CD4-positive, alpha-beta T cell (primary cell): Measurements from ENCODE around the gene ANO2. TPM values are rescaled to one million over a fixed set of nuclear protein-coding genes. Genes with fewer than 3 reads are reported as not detected.

Experiments
- ATAC-seq: fragments of 200-7000 bp; cut with Tn5 transposase; one replicate; pipeline ENCODE4 v1.10.0; 2022; ENCODE audit warnings: mild to moderate bottlenecking; ENCODE audit not compliant: poor library complexity
- CTCF ChIA-PET: fragments of 350-600 bp; sonication (Branson Sonifier 250); formaldehyde crosslinking; loops from one replicate; lab custom pipeline; 2021; ENCODE audit warnings: antibody characterized with exemption, inconsistent platforms; lab: Charles Lee
- POLR2A ChIA-PET: fragments of 350-600 bp; sonication (Branson Sonifier 250); formaldehyde crosslinking; loops from one replicate; lab custom pipeline; 2021; ENCODE audit warnings: antibody characterized with exemption, inconsistent platforms; lab: Charles Lee
- DNase-seq, 14 experiments: peaks; one replicate each; pipeline ENCODE4 v3.0.0-alpha.2; 2013 to 2020; ENCODE audit warnings: mixed read lengths in 2 of 14
- H3K27ac ChIP-seq, 2 donors: one replicate each; pipeline versions ENCODE4 v1.5.1 to v1.7.0; 2013; ENCODE audit warnings: low read length in 2 of 2, low read depth in 1 of 2, mild to moderate bottlenecking in 1 of 2
- H3K27me3 ChIP-seq, 2 experiments: 1 replicate in 1 of 2; 2 replicates in 1 of 2; pipeline versions ENCODE4 v1.6.1 to v1.7.0; 2013; ENCODE audit warnings: low read length in 2 of 2, control low read depth in 1 of 2, mild to moderate bottlenecking in 1 of 2, moderate library complexity in 1 of 2; ENCODE audit not compliant: insufficient read depth in 2 of 2, control insufficient read depth in 1 of 2
- H3K36me3 ChIP-seq: one replicate; pipeline ENCODE4 v1.6.1; 2013; ENCODE audit warnings: low read length, control low read depth; ENCODE audit not compliant: insufficient read depth
- H3K4me1 ChIP-seq: one replicate; pipeline ENCODE4 v1.6.1; 2013; ENCODE audit warnings: low read length, control low read depth; ENCODE audit not compliant: insufficient read depth
- H3K4me3 ChIP-seq: one replicate; pipeline ENCODE4 v1.5.1; 2013; ENCODE audit warnings: mild to moderate bottlenecking, low read length, moderate library complexity
- H3K9me3 ChIP-seq, 2 experiments: 1 replicate in 1 of 2; 2 replicates in 1 of 2; pipeline versions ENCODE4 v1.6.1 to v1.7.0; 2013; ENCODE audit warnings: low read length in 2 of 2, mild to moderate bottlenecking in 2 of 2, control low read depth in 1 of 2, moderate library complexity in 1 of 2; ENCODE audit not compliant: control insufficient read depth in 1 of 2, insufficient read depth in 1 of 2
- H3K27ac Mint-ChIP-seq: one replicate; pipeline ENCODE4 v1.8.0; 2020; ENCODE audit warnings: mixed read lengths
- H3K27me3 Mint-ChIP-seq: one replicate; pipeline ENCODE4 v1.8.0; 2021; ENCODE audit warnings: mixed read lengths
- H3K36me3 Mint-ChIP-seq: one replicate; pipeline ENCODE4 v1.8.0; 2021; ENCODE audit warnings: low read depth, mixed read lengths
- H3K4me1 Mint-ChIP-seq: one replicate; pipeline ENCODE4 v1.8.0; 2021; ENCODE audit warnings: low read depth, mixed read lengths
- H3K4me3 Mint-ChIP-seq: one replicate; pipeline ENCODE4 v1.8.0; 2020; ENCODE audit warnings: mild to moderate bottlenecking, mixed read lengths
- H3K9me3 Mint-ChIP-seq: one replicate; pipeline ENCODE4 v1.8.0; 2020; ENCODE audit warnings: mixed read lengths
- intact Hi-C, 2 experiments: fragments of 100-400 bp; cut with DNase I in 1 of 2; cut with micrococcal nuclease in 1 of 2; formaldehyde crosslinking; loops; one replicate each; pipeline versions ENCODE4 v1.15.1 to v1.9.0; 2023 to 2025; cut with DNase I, micrococcal nuclease
- total RNA-seq, 174 experiments: library from RNA in 2 of 174; stranded (reverse) in 2 of 174; gene quantifications; one replicate each; pipeline ENCODE4 v1.2.3 and lab custom pipeline; 2021 to 2026
- TF ChIP-seq, protein P1 (sequence below): fragments of 200-600 bp; IDR thresholded peaks from one replicate; pipeline ENCODE4 v1.8.0; 2022; ENCODE audit warnings: antibody characterized with exemption, mild to moderate bottlenecking

The ANO2 gene
- total RNA-seq, 2 experiments from 2014 or later = not detected

DNA sequence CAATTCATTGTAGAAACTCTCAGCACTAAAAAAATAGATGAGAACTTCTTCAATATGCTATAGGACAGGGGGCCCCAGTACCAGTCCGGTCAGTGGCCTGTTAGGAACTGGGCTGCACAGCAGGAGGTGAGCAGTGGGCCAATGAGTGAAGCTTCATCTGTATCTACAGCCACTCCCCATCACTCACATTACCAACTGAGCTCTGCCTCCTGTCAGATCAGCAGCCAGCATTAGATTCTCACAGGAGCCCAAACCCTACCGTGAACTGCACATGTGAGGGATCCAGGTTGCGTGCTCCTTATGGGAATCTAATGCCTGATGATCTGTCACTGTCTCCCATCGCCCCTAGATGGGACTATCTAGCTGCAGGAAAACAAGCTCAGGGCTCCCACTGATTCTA is 15.7 kb upstream of the ANO2 start:
- intact Hi-C loops = no loop called here
- TF ChIP-seq, protein P1, sequence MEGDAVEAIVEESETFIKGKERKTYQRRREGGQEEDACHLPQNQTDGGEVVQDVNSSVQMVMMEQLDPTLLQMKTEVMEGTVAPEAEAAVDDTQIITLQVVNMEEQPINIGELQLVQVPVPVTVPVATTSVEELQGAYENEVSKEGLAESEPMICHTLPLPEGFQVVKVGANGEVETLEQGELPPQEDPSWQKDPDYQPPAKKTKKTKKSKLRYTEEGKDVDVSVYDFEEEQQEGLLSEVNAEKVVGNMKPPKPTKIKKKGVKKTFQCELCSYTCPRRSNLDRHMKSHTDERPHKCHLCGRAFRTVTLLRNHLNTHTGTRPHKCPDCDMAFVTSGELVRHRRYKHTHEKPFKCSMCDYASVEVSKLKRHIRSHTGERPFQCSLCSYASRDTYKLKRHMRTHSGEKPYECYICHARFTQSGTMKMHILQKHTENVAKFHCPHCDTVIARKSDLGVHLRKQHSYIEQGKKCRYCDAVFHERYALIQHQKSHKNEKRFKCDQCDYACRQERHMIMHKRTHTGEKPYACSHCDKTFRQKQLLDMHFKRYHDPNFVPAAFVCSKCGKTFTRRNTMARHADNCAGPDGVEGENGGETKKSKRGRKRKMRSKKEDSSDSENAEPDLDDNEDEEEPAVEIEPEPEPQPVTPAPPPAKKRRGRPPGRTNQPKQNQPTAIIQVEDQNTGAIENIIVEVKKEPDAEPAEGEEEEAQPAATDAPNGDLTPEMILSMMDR = no peak
- H3K4me3 Mint-ChIP-seq = no peak overlapping the region
- H3K36me3 ChIP-seq = no peaks in the 10 kb centered on the region
- POLR2A ChIA-PET = no interaction called here
- no peak overlapping the region for H3K4me3 ChIP-seq
- no peak for DNase-seq
- H3K9me3 Mint-ChIP-seq = no peaks in the 10 kb centered on the region
- H3K27me3 Mint-ChIP-seq = peaks cover 1% of the 10 kb centered on the region
- ATAC-seq = no peak
- no peaks in the 10 kb centered on the region for H3K4me1 Mint-ChIP-seq
- no peak overlapping the region for H3K27ac Mint-ChIP-seq
- peaks cover 0 to 3% of the 10 kb centered on the region in 2 experiments for H3K27me3 ChIP-seq
- H3K4me1 ChIP-seq = no peaks in the 10 kb centered on the region
- no peak overlapping the region for H3K27ac ChIP-seq
- CTCF ChIA-PET = no interaction called here
- H3K9me3 ChIP-seq = no peaks in the 10 kb centered on the region
- no peaks in the 10 kb centered on the region for H3K36me3 Mint-ChIP-seq

DNA sequence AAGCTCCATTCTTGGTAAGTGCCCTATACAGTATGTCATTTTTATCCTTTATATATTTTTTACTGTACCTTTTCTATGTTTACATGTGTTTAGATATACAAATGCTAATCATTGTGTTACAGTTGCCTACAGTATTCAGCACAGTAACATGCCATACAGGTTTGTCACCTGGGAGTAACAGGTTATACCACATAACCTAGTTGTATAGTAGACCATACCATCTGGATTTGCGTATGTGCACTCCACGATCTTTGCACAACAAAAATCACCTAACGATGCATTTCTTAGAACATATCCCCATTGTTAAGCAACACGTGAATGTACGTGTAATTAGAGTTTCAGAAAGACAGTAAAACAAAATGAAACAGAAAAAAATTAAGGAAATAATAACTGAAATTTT is 11.9 kb upstream of the ANO2 start:
- no peak for DNase-seq
- H3K4me1 Mint-ChIP-seq = no peaks in the 10 kb centered on the region
- POLR2A ChIA-PET = no interaction called here

GRCh38 chr12:5954661-5955060 is 9.6 kb upstream of the ANO2 start:
- Histone ChIP-seq H3K36me3 (no peaks in the 10 kb centered on the region), H3K4me1 (no peaks in the 10 kb centered on the region), H3K4me3 (no peak overlapping the region), H3K9me3 (no peaks in the 10 kb centered on the region), H3K27me3 (peaks cover 10 to 14% of the 10 kb centered on the region in 2 experiments), H3K27ac (no peak overlapping the region)
- TF ChIP-seq, protein P1 = no peak
- H3K36me3 Mint-ChIP-seq = no peaks in the 10 kb centered on the region
- POLR2A ChIA-PET = no interaction called here
- DNase-seq = no peak
- no peaks in the 10 kb centered on the region for H3K9me3 Mint-ChIP-seq
- no peak for ATAC-seq
- no peak overlapping the region for H3K4me3 Mint-ChIP-seq
- CTCF ChIA-PET = no interaction called here
- peaks cover 58% of the 10 kb centered on the region for H3K27me3 Mint-ChIP-seq
- intact Hi-C loops = no loop called here
- no peak overlapping the region for H3K27ac Mint-ChIP-seq
- H3K4me1 Mint-ChIP-seq = no peaks in the 10 kb centered on the region

More for the DNA sequence above, 11.9 kb upstream of the ANO2 start:
- Histone ChIP-seq H3K4me1 (no peaks in the 10 kb centered on the region), H3K27me3 (peaks cover 3 to 7% of the 10 kb centered on the region in 2 experiments), H3K4me3 (no peak overlapping the region), H3K9me3 (no peaks in the 10 kb centered on the region), H3K36me3 (no peaks in the 10 kb centered on the region), H3K27ac (no peak overlapping the region)
- intact Hi-C loops = no loop called here
- Mint-ChIP-seq H3K4me3 (no peak overlapping the region), H3K27ac (no peak overlapping the region), H3K27me3 (peaks cover 35% of the 10 kb centered on the region), H3K9me3 (no peaks in the 10 kb centered on the region), H3K36me3 (no peaks in the 10 kb centered on the region)
- TF ChIP-seq, protein P1 = no peak
- no peak for ATAC-seq
- CTCF ChIA-PET = interaction anchor here (1.6 kb wide), 1 partner anchor 9 kb away, joined by 4 read pairs; no protein-coding TSS in a partner anchor
